Measurements from ENCODE around the gene LYPLA2. TPM values are rescaled to one million over a fixed set of nuclear protein-coding genes. Genes with fewer than 3 reads are reported as not detected.

LYPLA2 gene
- total and polyA plus RNA-seq, 2 experiments from 2014 or later: 102 to 204 TPM

- no peak overlapping the region for H2AFZ ChIP-seq
- H3K27me3 Mint-ChIP-seq (ENCODE audit: insufficient read depth, low read depth, poor library complexity): peaks cover 24% of the 10 kb centered on the region
- peaks cover 2% of the 10 kb centered on the region; the same call in 2 of the 3 replicates for H3K36me3 Mint-ChIP-seq (ENCODE audit: low read depth)
- H3K4me1 ChIP-seq (ENCODE audit: insufficient read depth): peaks cover 14% of the 10 kb centered on the region
- H3K4me1 Mint-ChIP-seq: peaks cover 10% of the 10 kb centered on the region; the same call in 2 of the 3 replicates
- H3K27ac ChIP-seq (ENCODE audit: low read depth): no peak overlapping the region
- 0 out of 2 replicates have a peak, but pooled peaks cover 5% of the 10 kb centered on the region for H4K20me1 ChIP-seq (replicated peaks; ENCODE audit: insufficient read depth)
- H3K9me2 ChIP-seq (ENCODE audit: insufficient read depth): no peaks in the 10 kb centered on the region
- no peaks in the 10 kb centered on the region for H3K79me2 ChIP-seq (replicated peaks; ENCODE audit: insufficient read depth)
- H3K4me3 Mint-ChIP-seq: no peak overlapping the region
- no peak overlapping the region for H3K4me2 ChIP-seq
- ATAC-seq: no peak
- TF ChIP-seq ETS1 (IDR thresholded peaks at IDR 0.05) (no peak), EZH2 (IDR thresholded peaks at IDR 0.05; ENCODE audit: low read depth, unreplicated experiment) (no peak), CREB1 (CRISPR knock-in tag; IDR thresholded peaks at IDR 0.05; ENCODE audit: low read depth) (no peak), CTCF (conservative IDR thresholded peaks at IDR 0.05; ENCODE audit: low read depth in 2 of 2) (no peak), EZH2phosphoT487 (IDR thresholded peaks at IDR 0.05; ENCODE audit: unreplicated experiment) (no peak), JUNB (IDR thresholded peaks at IDR 0.05; ENCODE audit: unreplicated experiment) (no peak), ZNF331 (CRISPR knock-in tag; IDR thresholded peaks at IDR 0.05; ENCODE audit: low read depth) (no peak), ZNF114 (CRISPR knock-in tag; IDR thresholded peaks at IDR 0.05) (no peak), NANOG (IDR thresholded peaks at IDR 0.05; ENCODE audit: borderline replicate concordance) (no peak), REST (IDR thresholded peaks at IDR 0.05; ENCODE audit: unreplicated experiment) (no peak), POLR2AphosphoS5 (IDR thresholded peaks at IDR 0.05; ENCODE audit: low read depth) (no peak), STAT1 (IDR thresholded peaks at IDR 0.05; ENCODE audit: unreplicated experiment) (no peak)
- TF ChIP-seq, protein P1, sequence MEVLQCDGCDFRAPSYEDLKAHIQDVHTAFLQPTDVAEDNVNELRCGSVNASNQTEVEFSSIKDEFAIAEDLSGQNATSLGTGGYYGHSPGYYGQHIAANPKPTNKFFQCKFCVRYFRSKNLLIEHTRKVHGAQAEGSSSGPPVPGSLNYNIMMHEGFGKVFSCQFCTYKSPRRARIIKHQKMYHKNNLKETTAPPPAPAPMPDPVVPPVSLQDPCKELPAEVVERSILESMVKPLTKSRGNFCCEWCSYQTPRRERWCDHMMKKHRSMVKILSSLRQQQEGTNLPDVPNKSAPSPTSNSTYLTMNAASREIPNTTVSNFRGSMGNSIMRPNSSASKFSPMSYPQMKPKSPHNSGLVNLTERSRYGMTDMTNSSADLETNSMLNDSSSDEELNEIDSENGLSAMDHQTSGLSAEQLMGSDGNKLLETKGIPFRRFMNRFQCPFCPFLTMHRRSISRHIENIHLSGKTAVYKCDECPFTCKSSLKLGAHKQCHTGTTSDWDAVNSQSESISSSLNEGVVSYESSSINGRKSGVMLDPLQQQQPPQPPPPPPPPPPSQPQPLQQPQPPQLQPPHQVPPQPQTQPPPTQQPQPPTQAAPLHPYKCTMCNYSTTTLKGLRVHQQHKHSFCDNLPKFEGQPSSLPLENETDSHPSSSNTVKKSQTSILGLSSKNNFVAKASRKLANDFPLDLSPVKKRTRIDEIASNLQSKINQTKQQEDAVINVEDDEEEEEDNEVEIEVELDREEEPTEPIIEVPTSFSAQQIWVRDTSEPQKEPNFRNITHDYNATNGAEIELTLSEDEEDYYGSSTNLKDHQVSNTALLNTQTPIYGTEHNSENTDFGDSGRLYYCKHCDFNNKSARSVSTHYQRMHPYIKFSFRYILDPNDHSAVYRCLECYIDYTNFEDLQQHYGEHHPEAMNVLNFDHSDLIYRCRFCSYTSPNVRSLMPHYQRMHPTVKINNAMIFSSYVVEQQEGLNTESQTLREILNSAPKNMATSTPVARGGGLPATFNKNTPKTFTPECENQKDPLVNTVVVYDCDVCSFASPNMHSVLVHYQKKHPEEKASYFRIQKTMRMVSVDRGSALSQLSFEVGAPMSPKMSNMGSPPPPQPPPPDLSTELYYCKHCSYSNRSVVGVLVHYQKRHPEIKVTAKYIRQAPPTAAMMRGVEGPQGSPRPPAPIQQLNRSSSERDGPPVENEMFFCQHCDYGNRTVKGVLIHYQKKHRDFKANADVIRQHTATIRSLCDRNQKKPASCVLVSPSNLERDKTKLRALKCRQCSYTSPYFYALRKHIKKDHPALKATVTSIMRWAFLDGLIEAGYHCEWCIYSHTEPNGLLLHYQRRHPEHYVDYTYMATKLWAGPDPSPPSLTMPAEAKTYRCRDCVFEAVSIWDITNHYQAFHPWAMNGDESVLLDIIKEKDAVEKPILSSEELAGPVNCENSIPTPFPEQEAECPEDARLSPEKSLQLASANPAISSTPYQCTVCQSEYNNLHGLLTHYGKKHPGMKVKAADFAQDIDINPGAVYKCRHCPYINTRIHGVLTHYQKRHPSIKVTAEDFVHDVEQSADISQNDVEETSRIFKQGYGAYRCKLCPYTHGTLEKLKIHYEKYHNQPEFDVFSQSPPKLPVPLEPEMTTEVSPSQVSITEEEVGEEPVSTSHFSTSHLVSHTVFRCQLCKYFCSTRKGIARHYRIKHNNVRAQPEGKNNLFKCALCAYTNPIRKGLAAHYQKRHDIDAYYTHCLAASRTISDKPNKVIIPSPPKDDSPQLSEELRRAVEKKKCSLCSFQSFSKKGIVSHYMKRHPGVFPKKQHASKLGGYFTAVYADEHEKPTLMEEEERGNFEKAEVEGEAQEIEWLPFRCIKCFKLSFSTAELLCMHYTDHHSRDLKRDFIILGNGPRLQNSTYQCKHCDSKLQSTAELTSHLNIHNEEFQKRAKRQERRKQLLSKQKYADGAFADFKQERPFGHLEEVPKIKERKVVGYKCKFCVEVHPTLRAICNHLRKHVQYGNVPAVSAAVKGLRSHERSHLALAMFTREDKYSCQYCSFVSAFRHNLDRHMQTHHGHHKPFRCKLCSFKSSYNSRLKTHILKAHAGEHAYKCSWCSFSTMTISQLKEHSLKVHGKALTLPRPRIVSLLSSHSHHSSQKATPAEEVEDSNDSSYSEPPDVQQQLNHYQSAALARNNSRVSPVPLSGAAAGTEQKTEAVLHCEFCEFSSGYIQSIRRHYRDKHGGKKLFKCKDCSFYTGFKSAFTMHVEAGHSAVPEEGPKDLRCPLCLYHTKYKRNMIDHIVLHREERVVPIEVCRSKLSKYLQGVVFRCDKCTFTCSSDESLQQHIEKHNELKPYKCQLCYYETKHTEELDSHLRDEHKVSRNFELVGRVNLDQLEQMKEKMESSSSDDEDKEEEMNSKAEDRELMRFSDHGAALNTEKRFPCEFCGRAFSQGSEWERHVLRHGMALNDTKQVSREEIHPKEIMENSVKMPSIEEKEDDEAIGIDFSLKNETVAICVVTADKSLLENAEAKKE (CRISPR knock-in tag; IDR thresholded peaks at IDR 0.05): no peak
- no peak overlapping the region for H3K27ac Mint-ChIP-seq
- H3K36me3 ChIP-seq (ENCODE audit: insufficient read depth): no peaks in the 10 kb centered on the region
- peaks cover 14% of the 10 kb centered on the region for H3K27me3 ChIP-seq (ENCODE audit: insufficient read depth)
- H3K9me3 Mint-ChIP-seq: no peaks in the 10 kb centered on the region
- no peak for DNase-seq (ENCODE audit: low spot score)
- H3F3A ChIP-seq (replicated peaks; ENCODE audit: low read depth): peaks cover 11% of the 10 kb centered on the region; the same call in 1 of the 2 replicates
- H3K4me3 ChIP-seq: no peak overlapping the region
Measured at GRCh38 chr1:23803674-23804073, 12.7 kb downstream of the LYPLA2 start.
